Measurements from ENCODE around the gene APBB2.

DNA sequence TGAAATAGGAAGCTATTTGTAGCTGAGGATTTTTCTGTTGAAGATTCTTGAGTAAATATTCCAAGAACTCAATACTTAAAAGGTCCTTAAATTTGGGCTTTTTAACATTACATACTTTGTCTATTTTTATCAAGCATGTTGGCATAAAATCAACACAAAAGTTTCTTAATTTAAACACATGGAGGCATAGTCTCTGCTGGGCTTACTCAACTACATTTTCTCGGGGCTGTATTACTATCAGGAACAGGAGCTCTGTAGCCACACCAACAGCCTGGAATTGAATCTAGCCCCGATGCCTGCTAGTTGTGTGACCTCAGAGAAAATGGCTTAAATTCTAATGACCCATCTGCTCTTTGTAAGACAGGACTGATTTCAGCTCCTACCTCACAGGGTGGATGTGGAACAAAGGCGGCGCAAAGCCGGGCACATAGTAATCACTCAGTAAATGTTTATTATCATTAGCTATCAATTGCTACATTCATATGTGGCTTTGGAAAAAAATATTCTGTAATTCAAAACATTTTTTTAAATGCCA is 257.6 kb downstream of the APBB2 start:
- TF ChIP-seq CTCF (IDR thresholded peaks at IDR 0.05) (no peak), POLR2A (IDR thresholded peaks at IDR 0.05) (no peak)

Data from heart left ventricle (tissue), 13 donors.